Smooth muscle cell of trachea (primary cell): ENCODE data around the gene SDK2. TPM values are rescaled to one million over a fixed set of nuclear protein-coding genes. Genes with fewer than 3 reads are reported as not detected.

Source experiments
- total RNA-seq: library from RNA; depleted of rRNA; stranded (reverse); fragments of >200 nt; gene quantifications from 2 replicates; pipeline ENCODE4 v1.2.1, GENCODE V29; 2014

SDK2 gene, protein sequence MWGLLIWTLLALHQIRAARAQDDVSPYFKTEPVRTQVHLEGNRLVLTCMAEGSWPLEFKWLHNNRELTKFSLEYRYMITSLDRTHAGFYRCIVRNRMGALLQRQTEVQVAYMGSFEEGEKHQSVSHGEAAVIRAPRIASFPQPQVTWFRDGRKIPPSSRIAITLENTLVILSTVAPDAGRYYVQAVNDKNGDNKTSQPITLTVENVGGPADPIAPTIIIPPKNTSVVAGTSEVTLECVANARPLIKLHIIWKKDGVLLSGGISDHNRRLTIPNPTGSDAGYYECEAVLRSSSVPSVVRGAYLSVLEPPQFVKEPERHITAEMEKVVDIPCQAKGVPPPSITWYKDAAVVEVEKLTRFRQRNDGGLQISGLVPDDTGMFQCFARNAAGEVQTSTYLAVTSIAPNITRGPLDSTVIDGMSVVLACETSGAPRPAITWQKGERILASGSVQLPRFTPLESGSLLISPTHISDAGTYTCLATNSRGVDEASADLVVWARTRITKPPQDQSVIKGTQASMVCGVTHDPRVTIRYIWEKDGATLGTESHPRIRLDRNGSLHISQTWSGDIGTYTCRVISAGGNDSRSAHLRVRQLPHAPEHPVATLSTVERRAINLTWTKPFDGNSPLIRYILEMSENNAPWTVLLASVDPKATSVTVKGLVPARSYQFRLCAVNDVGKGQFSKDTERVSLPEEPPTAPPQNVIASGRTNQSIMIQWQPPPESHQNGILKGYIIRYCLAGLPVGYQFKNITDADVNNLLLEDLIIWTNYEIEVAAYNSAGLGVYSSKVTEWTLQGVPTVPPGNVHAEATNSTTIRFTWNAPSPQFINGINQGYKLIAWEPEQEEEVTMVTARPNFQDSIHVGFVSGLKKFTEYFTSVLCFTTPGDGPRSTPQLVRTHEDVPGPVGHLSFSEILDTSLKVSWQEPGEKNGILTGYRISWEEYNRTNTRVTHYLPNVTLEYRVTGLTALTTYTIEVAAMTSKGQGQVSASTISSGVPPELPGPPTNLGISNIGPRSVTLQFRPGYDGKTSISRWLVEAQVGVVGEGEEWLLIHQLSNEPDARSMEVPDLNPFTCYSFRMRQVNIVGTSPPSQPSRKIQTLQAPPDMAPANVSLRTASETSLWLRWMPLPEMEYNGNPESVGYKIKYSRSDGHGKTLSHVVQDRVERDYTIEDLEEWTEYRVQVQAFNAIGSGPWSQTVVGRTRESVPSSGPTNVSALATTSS (N-terminal part only)
- under 0.01 and 0.17 TPM in 2 replicates for total RNA-seq

DNA sequence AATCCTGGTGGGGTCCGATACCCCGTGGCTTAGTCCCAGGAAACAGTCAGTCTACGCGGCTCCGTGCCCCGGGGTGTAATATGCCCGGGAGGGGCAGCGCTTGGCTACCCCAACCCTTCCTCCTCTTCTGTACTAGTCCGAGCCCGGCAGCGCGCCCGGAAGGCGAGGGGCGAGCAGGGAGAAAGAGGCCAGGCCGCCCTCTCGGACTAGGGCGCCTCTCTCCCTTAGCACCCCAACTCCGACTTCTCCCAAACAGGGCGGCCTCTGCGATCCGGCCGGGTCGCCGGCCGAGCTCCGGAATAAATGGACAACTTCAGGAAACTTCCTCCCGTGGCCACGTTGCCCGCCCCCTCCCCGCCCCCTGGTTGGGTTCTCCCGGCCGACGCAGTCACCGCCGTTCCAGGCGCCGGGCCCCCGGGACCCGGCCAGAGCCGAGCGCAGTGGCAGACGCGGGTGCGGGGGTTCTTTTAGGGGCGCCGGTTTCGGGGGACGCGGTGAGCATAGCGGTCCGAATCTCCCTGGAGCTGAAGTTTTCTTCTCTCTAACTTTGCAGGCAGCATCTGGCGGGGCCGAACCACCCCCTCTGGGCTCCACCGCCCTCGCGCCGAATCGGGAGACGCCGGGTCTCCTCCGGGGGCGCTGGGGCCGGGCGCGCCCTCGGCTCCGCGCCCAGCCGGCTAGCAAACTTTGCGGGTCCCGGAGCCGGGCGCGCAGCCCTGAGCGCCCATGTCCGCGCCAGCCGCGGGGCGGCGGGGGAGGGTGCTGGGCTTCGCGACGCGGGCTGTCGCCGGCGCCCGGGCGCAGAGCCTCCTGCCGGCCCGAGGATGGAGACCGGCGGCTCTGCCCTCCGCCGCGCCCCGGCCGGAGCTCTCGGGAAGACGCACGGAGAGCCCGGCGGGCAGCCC lies at the start of gene SDK2:
Gene SDK2 (minus strand): TSS at position 301 of the 905 bp plus-strand sequence. CDS start 357 bp downstream, outside the sequence.

DNA sequence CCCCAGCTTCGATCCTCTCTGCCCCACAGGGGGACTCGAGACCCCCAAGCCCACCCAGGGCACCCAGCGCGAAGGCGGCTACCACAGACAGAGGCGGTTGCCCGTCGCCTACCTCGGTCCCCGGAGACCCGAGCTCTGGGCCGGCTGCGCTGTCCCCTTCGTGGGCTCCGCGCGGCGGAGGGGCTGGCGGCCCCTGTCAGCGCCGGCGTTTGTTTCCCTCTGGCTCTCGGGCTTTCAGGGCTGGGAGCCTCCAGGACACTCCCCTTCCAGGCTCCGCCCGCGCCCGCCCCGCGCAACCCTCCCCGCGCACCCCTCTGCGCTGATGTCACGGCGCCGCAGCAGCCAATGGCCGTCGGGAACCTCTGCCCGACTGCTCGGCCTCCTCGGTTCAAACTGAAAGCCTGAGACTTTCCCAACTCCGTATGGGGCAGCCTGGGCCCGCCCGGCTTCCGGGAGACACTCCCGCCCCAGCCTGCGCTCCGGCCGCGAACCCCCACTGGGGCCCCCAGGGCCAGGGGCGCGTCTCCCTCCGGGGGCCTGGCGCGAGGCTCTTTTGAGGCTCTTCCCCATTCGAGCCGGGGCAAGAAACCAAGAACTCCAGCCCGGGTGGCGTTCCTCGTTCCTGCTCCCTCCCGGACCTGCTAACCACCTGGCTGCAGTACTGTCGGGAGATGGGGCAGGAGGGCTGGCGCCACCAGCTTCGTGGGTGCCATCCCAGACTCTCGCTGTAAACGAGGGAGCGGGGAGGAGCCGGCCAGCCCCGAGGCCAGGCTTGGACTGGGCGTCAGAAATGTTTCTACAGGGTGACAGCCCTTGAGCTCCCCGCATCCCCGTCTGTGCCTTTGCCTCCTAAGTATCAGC lies 332.2 kb downstream of the SDK2 start, which contains the start of gene CDC42EP4:
Gene CDC42EP4 (minus strand): TSS at position 221 of the 861 bp plus-strand sequence. CDS start 25,501 bp downstream, outside the sequence.

